Neuronal stem cell (in vitro differentiated cells): ENCODE results near the gene ENOSF1.

Experiments used
- DNase-seq: peaks from one replicate; pipeline ENCODE4 v3.0.0-alpha.2; 2013; ENCODE audit warnings: low spot score
- H2AFZ ChIP-seq: one replicate; pipeline ENCODE4 v1.6.1; 2013; ENCODE audit warnings: mild to moderate bottlenecking, low read length, inconsistent platforms
- H2AK5ac ChIP-seq: 2 replicates; pipeline ENCODE4 v1.6.1; 2013; ENCODE audit warnings: low read depth, mild to moderate bottlenecking, inconsistent platforms, low read length, moderate library complexity, mixed read lengths
- H2BK120ac ChIP-seq: 2 replicates; pipeline ENCODE4 v1.6.1; 2013; ENCODE audit warnings: low read depth, mild to moderate bottlenecking, inconsistent platforms, low read length, moderate library complexity, mixed read lengths
- H2BK12ac ChIP-seq: one replicate; pipeline ENCODE4 v1.6.1; 2013; ENCODE audit warnings: low read length, inconsistent platforms
- H2BK15ac ChIP-seq: 2 replicates; pipeline ENCODE4 v1.6.1; 2013; ENCODE audit warnings: mild to moderate bottlenecking, low read length, inconsistent platforms, mixed read lengths
- H2BK5ac ChIP-seq: one replicate; pipeline ENCODE4 v1.6.1; 2013; ENCODE audit warnings: inconsistent platforms, mild to moderate bottlenecking, low read length, moderate library complexity
- H3K14ac ChIP-seq: one replicate; pipeline ENCODE4 v1.6.1; 2013; ENCODE audit warnings: low read length, inconsistent platforms
- H3K18ac ChIP-seq: 2 replicates; pipeline ENCODE4 v1.6.1; 2013; ENCODE audit warnings: low read length, inconsistent platforms
- H3K23ac ChIP-seq: 2 replicates; pipeline ENCODE4 v1.6.1; 2013; ENCODE audit warnings: low read depth, mild to moderate bottlenecking, mixed read lengths, low read length, inconsistent platforms; ENCODE audit not compliant: poor library complexity
- H3K27ac ChIP-seq: replicated peaks from 3 replicates; pipeline ENCODE4 v1.5.1; 2013; ENCODE audit warnings: low read length, inconsistent platforms
- H3K27me3 ChIP-seq, 3 experiments: 2 replicates each; pipeline ENCODE4 v1.6.1; 2013; ENCODE audit warnings: low read length in 3 of 3, mild to moderate bottlenecking in 2 of 3, inconsistent platforms in 1 of 3, low read depth in 1 of 3, mixed read lengths in 1 of 3, moderate library complexity in 1 of 3; ENCODE audit not compliant: control insufficient read depth in 3 of 3, insufficient read depth in 3 of 3
- H3K36me3 ChIP-seq, 2 donors: replicated peaks in 1 of 2; 2 replicates each; pipeline ENCODE4 v1.6.1; 2013; ENCODE audit warnings: low read length in 2 of 2; ENCODE audit not compliant: control insufficient read depth in 2 of 2, insufficient read depth in 2 of 2
- H3K4ac ChIP-seq: 2 replicates; pipeline ENCODE4 v1.6.1; 2013; ENCODE audit warnings: inconsistent platforms, mild to moderate bottlenecking, low read length, moderate library complexity
- H3K4me1 ChIP-seq, 2 donors: 1 replicate in 1 of 2; 2 replicates in 1 of 2; pipeline ENCODE4 v1.6.1; 2013; ENCODE audit warnings: low read length in 2 of 2, low read depth in 1 of 2; ENCODE audit not compliant: control insufficient read depth in 2 of 2, insufficient read depth in 1 of 2
- H3K4me2 ChIP-seq: one replicate; pipeline ENCODE4 v1.6.1; 2013; ENCODE audit warnings: mild to moderate bottlenecking, low read length, inconsistent platforms; ENCODE audit not compliant: insufficient read depth, poor library complexity, severe bottlenecking
- H3K4me3 ChIP-seq, 2 donors: 2 replicates each; pipeline ENCODE4 v1.5.1; 2013; ENCODE audit warnings: low read length in 2 of 2, mild to moderate bottlenecking in 2 of 2, inconsistent platforms in 1 of 2, moderate library complexity in 1 of 2
- H3K79me1 ChIP-seq: one replicate; pipeline ENCODE4 v1.6.1; 2013; ENCODE audit warnings: low read depth, mild to moderate bottlenecking, inconsistent platforms, low read length, moderate library complexity
- H3K9ac ChIP-seq: one replicate; pipeline ENCODE4 v1.6.1; 2013; ENCODE audit warnings: mild to moderate bottlenecking, low read depth, low read length, inconsistent platforms; ENCODE audit not compliant: poor library complexity
- H3K9me3 ChIP-seq, 2 donors: replicated peaks in 1 of 2; 2 replicates each; pipeline versions ENCODE3 to v1.6.1; 2013; ENCODE audit warnings: low read length in 2 of 2, mild to moderate bottlenecking in 2 of 2, inconsistent platforms in 1 of 2, low read depth in 1 of 2, mixed read lengths in 1 of 2, moderate library complexity in 1 of 2; ENCODE audit not compliant: control insufficient read depth in 2 of 2, insufficient read depth in 1 of 2
- H4K8ac ChIP-seq: one replicate; pipeline ENCODE4 v1.6.1; 2013; ENCODE audit warnings: low read depth, mild to moderate bottlenecking, inconsistent platforms, low read length, moderate library complexity
- H4K91ac ChIP-seq: one replicate; pipeline ENCODE4 v1.6.1; 2013; ENCODE audit warnings: low read length, low read depth, mild to moderate bottlenecking, inconsistent platforms; ENCODE audit not compliant: poor library complexity
- WGBS, 2 donors: extraction: QIAGEN DNeasy Blood & Tissue Kit; methylation state at CpG; one replicate each; pipeline ENCODE4 v1.1.7; 2013; ENCODE audit warnings: missing lambda C conversion rate in 2 of 2, mixed read lengths in 1 of 2; ENCODE audit not compliant: insufficient read length in 2 of 2, insufficient replicate concordance in 1 of 2; ENCODE audit errors: extremely low coverage in 2 of 2; 5-methylcytosine and 5-hydroxymethylcytosine counted together

The ENOSF1 gene

DNA sequence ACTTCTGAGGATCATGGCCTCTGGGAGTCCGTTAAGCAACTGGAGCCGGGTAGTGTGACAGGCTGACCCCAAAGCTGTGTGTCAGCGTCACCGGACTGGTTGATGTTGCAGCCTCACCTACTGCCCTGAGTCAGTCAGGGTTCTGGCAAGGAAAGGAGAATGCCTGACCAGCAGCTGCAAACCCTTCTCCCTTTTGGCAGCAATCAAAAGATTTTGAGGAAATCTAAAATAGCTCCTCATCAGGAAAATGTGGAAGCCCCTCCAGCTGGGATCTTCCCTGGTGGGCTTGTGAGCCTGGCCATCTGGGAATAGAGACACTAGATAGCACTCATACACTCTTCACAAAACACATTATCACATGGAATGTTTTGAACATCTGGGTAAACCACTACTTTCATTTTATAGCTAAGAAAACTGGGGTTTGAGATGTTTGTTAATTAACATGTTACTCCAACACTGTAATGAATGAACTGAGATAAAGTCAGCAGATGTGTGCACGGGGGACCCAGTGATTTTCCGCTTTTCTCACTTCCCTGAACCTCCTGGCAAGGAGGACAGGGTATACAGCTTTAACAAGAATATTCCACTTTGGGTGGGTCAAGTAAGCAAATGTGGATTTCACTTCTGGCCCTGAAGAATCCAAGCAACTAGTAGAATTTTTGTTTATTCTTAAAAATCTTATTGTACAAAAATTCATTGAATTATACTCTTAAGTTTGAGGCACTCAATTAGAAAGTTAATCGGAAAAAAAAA, 91.0 kb downstream of the ENOSF1 start:
- Histone ChIP-seq H3K4me2 (no peak overlapping the region), H3K79me1 (no peaks in the 10 kb centered on the region), H4K91ac (no peak overlapping the region), H3K18ac (no peak overlapping the region), H2BK5ac (no peak overlapping the region), H3K4me3 (no peak overlapping the region), H3K23ac (no peak overlapping the region), H3K4ac (no peak overlapping the region), H2BK120ac (no peak overlapping the region), H3K9ac (no peak overlapping the region), H2BK15ac (no peak overlapping the region), H3K36me3 (no peaks in the 10 kb centered on the region), H2AFZ (no peak overlapping the region), H3K27me3 (peaks cover 0 to 8% (median 0%) of the 10 kb centered on the region in 3 experiments), H3K4me1 (no peaks in the 10 kb centered on the region), H4K8ac (no peak overlapping the region), H2AK5ac (no peak overlapping the region), H3K9me3 (no peaks in the 10 kb centered on the region), H3K14ac (no peak overlapping the region), H2BK12ac (no peak overlapping the region), H3K27ac (no peak overlapping the region)
- no peak for DNase-seq
- no CpG with 5 or more reads among the region's 7 CpGs for WGBS, 2 donors
